ENCODE measurements around the gene GLDN. TPM values are rescaled to one million over a fixed set of nuclear protein-coding genes. Genes with fewer than 3 reads are reported as not detected.

The GLDN gene
- polyA plus RNA-seq, 1 of the 3 experiments (the other 2 are of a cell fraction), result not detected

DNA sequence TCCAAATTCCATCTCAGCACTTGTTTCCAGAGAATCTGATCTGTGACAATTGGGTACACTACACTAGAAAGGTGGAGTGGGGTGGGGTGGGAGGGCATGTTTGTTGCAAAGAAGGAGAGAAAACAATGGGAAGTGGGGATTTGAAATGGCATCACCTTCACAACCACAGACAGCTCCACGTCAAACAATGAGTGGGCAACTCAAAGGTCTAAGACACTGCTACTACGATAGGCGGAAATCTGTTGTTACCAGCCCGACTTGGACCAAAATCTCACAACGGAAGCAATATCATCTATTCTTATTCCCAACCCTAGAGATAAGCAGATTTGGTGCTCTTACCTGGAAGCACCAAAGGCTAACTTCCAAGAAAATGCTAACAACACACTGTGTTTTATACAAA lies 6.4 kb upstream of the GLDN start:
- Histone ChIP-seq H3F3A (replicated peaks; ENCODE audit: insufficient read depth) (no peaks in the 10 kb centered on the region), H3K9ac (no peak overlapping the region), H3K79me2 (ENCODE audit: insufficient read depth) (no peaks in the 10 kb centered on the region), H3K9me2 (no peaks in the 10 kb centered on the region), H3K36me3 (replicated peaks in 1 of 2; ENCODE audit: control insufficient read depth in 1 of 2, insufficient read depth in 2 of 2, low read length in 1 of 2) (no peaks in the 10 kb centered on the region), H2AFZ (ENCODE audit: low read depth) (no peak overlapping the region), H3K9me3 (no peaks in the 10 kb centered on the region), H3K4me3 (ENCODE audit: low read depth in 2 of 2, low read length in 1 of 2) (no peak overlapping the region), H3K27me3 (ENCODE audit: insufficient read depth) (no peaks in the 10 kb centered on the region), H3K4me1 (ENCODE audit: control insufficient read depth in 1 of 2, insufficient read depth in 2 of 2, low read depth in 1 of 2, low read length in 1 of 2) (no peaks in the 10 kb centered on the region), H4K20me1 (ENCODE audit: insufficient read depth) (no peaks in the 10 kb centered on the region), H3K4me2 (no peak overlapping the region), H3K27ac (ENCODE audit: low read depth in 2 of 2, low read length in 1 of 2) (no peak overlapping the region)
- POLR2A ChIA-PET, result no interaction called here
- WGBS (ENCODE audit: low lambda C conversion rate), result 65% methylated on average over 5 of the region's 5 CpGs
- no peak for TF ChIP-seq POLR2AphosphoS5 (IDR thresholded peaks at IDR 0.05; ENCODE audit: low read depth, low read length)
- TF ChIP-seq GATA2 (CRISPR knock-in tag; IDR thresholded peaks at IDR 0.05), result no peak
- TF ChIP-seq SIN3A (IDR thresholded peaks at IDR 0.05; ENCODE audit: borderline replicate concordance, low read depth, low read length), result no peak
- no peak for TF ChIP-seq ELF1 (IDR thresholded peaks at IDR 0.05)
- TF ChIP-seq FOSL2 (IDR thresholded peaks at IDR 0.05; ENCODE audit: borderline replicate concordance, low read depth), result no peak
- no peak for TF ChIP-seq TAF1 (IDR thresholded peaks at IDR 0.05; ENCODE audit: borderline replicate concordance, low read depth, low read length)
- no peak for TF ChIP-seq EZH2phosphoT487 (IDR thresholded peaks at IDR 0.05; ENCODE audit: borderline replicate concordance, low read depth)
- no peak for TF ChIP-seq MEF2A (IDR thresholded peaks at IDR 0.05; ENCODE audit: borderline replicate concordance, low read depth)
- TF ChIP-seq, protein P1, sequence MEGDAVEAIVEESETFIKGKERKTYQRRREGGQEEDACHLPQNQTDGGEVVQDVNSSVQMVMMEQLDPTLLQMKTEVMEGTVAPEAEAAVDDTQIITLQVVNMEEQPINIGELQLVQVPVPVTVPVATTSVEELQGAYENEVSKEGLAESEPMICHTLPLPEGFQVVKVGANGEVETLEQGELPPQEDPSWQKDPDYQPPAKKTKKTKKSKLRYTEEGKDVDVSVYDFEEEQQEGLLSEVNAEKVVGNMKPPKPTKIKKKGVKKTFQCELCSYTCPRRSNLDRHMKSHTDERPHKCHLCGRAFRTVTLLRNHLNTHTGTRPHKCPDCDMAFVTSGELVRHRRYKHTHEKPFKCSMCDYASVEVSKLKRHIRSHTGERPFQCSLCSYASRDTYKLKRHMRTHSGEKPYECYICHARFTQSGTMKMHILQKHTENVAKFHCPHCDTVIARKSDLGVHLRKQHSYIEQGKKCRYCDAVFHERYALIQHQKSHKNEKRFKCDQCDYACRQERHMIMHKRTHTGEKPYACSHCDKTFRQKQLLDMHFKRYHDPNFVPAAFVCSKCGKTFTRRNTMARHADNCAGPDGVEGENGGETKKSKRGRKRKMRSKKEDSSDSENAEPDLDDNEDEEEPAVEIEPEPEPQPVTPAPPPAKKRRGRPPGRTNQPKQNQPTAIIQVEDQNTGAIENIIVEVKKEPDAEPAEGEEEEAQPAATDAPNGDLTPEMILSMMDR (IDR thresholded peaks at IDR 0.05), result no peak
- no peak for TF ChIP-seq YY1 (IDR thresholded peaks at IDR 0.05; ENCODE audit: low read depth)
- no peak for DNase-seq
- CTCF ChIA-PET, result interaction anchor here (1.0 to 1.2 kb wide), 2 partner anchors 15 to 34 kb away, joined by 3 read pairs; no protein-coding TSS in a partner anchor

DNA sequence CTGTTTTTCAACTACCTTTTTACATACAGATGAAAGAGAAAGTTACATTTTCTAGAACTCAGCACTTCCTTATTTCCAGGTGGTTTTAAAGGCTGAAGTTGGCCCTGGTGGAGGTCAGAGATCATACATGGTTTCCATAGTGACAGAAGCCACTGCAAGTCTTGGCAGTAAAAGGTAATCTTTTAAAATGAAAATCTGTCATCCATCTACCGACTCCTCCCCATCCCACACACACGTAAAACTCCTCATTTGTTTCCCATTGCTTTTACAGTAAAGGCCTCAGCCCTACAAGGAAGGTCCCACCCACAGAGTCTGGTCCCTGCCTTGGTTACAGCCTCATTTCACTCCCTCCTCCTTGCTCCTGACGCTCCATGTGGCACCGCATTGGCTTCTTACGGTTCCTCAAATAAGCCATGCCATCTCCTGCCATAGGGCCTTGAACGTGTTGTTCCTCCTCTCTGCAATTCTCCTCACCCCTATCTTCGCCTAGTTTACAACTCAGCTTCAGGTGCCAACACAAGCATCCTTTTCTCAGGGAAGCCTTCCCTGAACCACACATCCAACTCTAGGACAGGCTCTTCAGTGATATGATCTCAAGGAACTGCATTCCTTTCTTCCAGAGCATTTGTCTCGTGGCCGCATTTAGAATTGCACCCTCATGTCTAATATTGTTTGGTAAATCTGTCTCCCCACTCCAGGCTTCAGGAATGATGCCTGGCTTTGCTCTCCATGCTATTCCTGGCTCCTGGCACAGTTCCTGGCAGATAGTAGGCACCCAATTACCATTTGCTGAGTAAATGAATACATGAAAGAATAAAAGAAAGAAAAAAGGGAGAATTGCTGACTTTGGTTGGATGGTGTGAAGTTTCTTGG lies 5.7 kb upstream of the GLDN start:
- H3K9me3 ChIP-seq, result no peaks in the 10 kb centered on the region
- H3K4me1 ChIP-seq (ENCODE audit: control insufficient read depth in 1 of 2, insufficient read depth in 2 of 2, low read depth in 1 of 2, low read length in 1 of 2), result no peaks in the 10 kb centered on the region; a peak in 1 of 4 replicates
- H3K27ac ChIP-seq (ENCODE audit: low read depth in 2 of 2, low read length in 1 of 2), result no peak overlapping the region
- no peak for DNase-seq
- H3K79me2 ChIP-seq (ENCODE audit: insufficient read depth), result no peaks in the 10 kb centered on the region
- 49% methylated on average over 9 of the region's 9 CpGs for WGBS (ENCODE audit: low lambda C conversion rate)
- H3K36me3 ChIP-seq (replicated peaks in 1 of 2; ENCODE audit: control insufficient read depth in 1 of 2, insufficient read depth in 2 of 2, low read length in 1 of 2), result no peaks in the 10 kb centered on the region
- ChIA-PET POLR2A (no interaction called here), CTCF (interaction anchor here (0.9 to 1.0 kb wide), 2 partner anchors 19 to 45 kb away, joined by 3 read pairs; no protein-coding TSS in a partner anchor)
- H3K27me3 ChIP-seq (ENCODE audit: insufficient read depth), result no peaks in the 10 kb centered on the region
- no peak overlapping the region for H3K9ac ChIP-seq
- TF ChIP-seq ELF1 (IDR thresholded peaks at IDR 0.05) (no peak), SIN3A (IDR thresholded peaks at IDR 0.05; ENCODE audit: borderline replicate concordance, low read depth, low read length) (no peak)
- TF ChIP-seq, protein P1 (IDR thresholded peaks at IDR 0.05), result 0 out of 2 replicates have a peak, but pooled peaks have one; percentile 7
- H3K4me2 ChIP-seq, result no peak overlapping the region
- H3K4me3 ChIP-seq (ENCODE audit: low read depth in 2 of 2, low read length in 1 of 2), result no peak overlapping the region
- no peaks in the 10 kb centered on the region for H4K20me1 ChIP-seq (ENCODE audit: insufficient read depth)
- H2AFZ ChIP-seq (ENCODE audit: low read depth), result no peak overlapping the region
- no peaks in the 10 kb centered on the region for H3F3A ChIP-seq (replicated peaks; ENCODE audit: insufficient read depth)
- no peaks in the 10 kb centered on the region for H3K9me2 ChIP-seq

Data from SK-N-SH (cell line).